ENCODE measurements around the gene SPP1. TPM values are rescaled to one million over a fixed set of nuclear protein-coding genes. Genes with fewer than 3 reads are reported as not detected.

Gene SPP1
- total RNA-seq (2022) (1,002 and 1,878 TPM in 2 replicates), Bru-seq, nascent RNA (percentile 99 among the genes with signal in this experiment), BruChase-seq, experiment 1, labeled RNA remaining after a 6-hour chase (percentile 99 among the genes with signal in this experiment), BruChase-seq, experiment 2, labeled RNA remaining after a 2-hour chase (percentile 94 among the genes with signal in this experiment)
- long read RNA-seq, transcript SPP1-203 (7 exons, 1,473 nt): major isoform, 3,048 of 4,308 reads
- long read RNA-seq, transcript SPP1-202 (6 exons, 1,196 nt): minor isoform, 43 of 4,308 reads
- long read RNA-seq, transcript SPP1-201 (6 exons, 1,581 nt): minor isoform, 1,079 of 4,308 reads
- long read RNA-seq, partial matches to known transcripts: 100 of 4,308 reads
- long read RNA-seq, other reads (novel, unspliced or antisense): 32 of 4,308 reads

DNA sequence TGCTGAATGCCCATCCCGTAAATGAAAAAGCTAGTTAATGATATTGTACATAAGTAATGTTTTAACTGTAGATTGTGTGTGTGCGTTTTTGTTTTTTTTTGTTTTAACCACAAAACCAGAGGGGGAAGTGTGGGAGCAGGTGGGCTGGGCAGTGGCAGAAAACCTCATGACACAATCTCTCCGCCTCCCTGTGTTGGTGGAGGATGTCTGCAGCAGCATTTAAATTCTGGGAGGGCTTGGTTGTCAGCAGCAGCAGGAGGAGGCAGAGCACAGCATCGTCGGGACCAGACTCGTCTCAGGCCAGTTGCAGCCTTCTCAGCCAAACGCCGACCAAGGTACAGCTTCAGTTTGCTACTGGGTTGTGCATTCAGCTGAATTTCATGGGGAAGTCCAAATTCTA, at the start of gene SPP1:
TSS of gene SPP1 (plus strand) at position 249 of the 400 bp plus-strand sequence. CDS start 1,182 bp downstream, outside the sequence.
- peak within 1 kb of the TSS; percentile 69 for H3K4me3 Mint-ChIP-seq (ENCODE audit: low read depth, unreplicated experiment)
- intact Hi-C loops (cut with micrococcal nuclease; ENCODE audit: unreplicated experiment): no loop called here

GRCh38 chr4:87926554-87927098, 48.9 kb upstream of the SPP1 start:
- DNase-seq: no peak
- H3K27ac Mint-ChIP-seq (ENCODE audit: unreplicated experiment): no peak overlapping the region
- no peak for TF ChIP-seq CTCF (IDR thresholded peaks at IDR 0.05; ENCODE audit: unreplicated experiment)
- H3K9me3 Mint-ChIP-seq (ENCODE audit: low read depth, unreplicated experiment): peaks cover 2% of the 10 kb centered on the region
- no TSS peak for BruUV-seq (replicated peaks)
- intact Hi-C loops (cut with micrococcal nuclease; ENCODE audit: unreplicated experiment): no loop called here
- H3K4me1 Mint-ChIP-seq (ENCODE audit: low read depth, unreplicated experiment): no peaks in the 10 kb centered on the region
- no peaks in the 10 kb centered on the region for H3K36me3 Mint-ChIP-seq (ENCODE audit: insufficient read depth, unreplicated experiment)
- no peaks in the 10 kb centered on the region for H3K27me3 Mint-ChIP-seq (ENCODE audit: unreplicated experiment)
- no peak overlapping the region for H3K4me3 Mint-ChIP-seq (ENCODE audit: low read depth, unreplicated experiment)
- CTCF ChIA-PET: no interaction called here

More for the DNA sequence above, at the start of gene SPP1:
- DNase-seq: peak; percentile 76
- Mint-ChIP-seq H3K36me3 (ENCODE audit: insufficient read depth, unreplicated experiment) (peaks cover 47% of the 10 kb centered on the region), H3K4me1 (ENCODE audit: low read depth, unreplicated experiment) (peaks cover 11% of the 10 kb centered on the region), H3K9me3 (ENCODE audit: low read depth, unreplicated experiment) (no peaks in the 10 kb centered on the region), H3K27ac (ENCODE audit: unreplicated experiment) (peak within 1 kb of the TSS; percentile 83), H3K27me3 (ENCODE audit: unreplicated experiment) (no peaks in the 10 kb centered on the region)
- no peak for TF ChIP-seq CTCF (IDR thresholded peaks at IDR 0.05; ENCODE audit: unreplicated experiment)
- CTCF ChIA-PET: interaction anchor here (0.8 to 3.2 kb wide), 3 partner anchors 18 to 122 kb away, joined by 3 to 26 read pairs (median 3); no protein-coding TSS in a partner anchor
- BruUV-seq (replicated peaks): no TSS peak

GRCh38 chr4:87930629-87931028, 44.9 kb upstream of the SPP1 start:
- no TSS peak for BruUV-seq (replicated peaks)
- no peak overlapping the region for H3K4me3 Mint-ChIP-seq (ENCODE audit: low read depth, unreplicated experiment)
- no peak for TF ChIP-seq CTCF (IDR thresholded peaks at IDR 0.05; ENCODE audit: unreplicated experiment)
- H3K9me3 Mint-ChIP-seq (ENCODE audit: low read depth, unreplicated experiment): peaks cover 2% of the 10 kb centered on the region
- no peaks in the 10 kb centered on the region for H3K4me1 Mint-ChIP-seq (ENCODE audit: low read depth, unreplicated experiment)
- no peaks in the 10 kb centered on the region for H3K36me3 Mint-ChIP-seq (ENCODE audit: insufficient read depth, unreplicated experiment)
- no peaks in the 10 kb centered on the region for H3K27me3 Mint-ChIP-seq (ENCODE audit: unreplicated experiment)
- CTCF ChIA-PET: no interaction called here
- no peak overlapping the region for H3K27ac Mint-ChIP-seq (ENCODE audit: unreplicated experiment)
- intact Hi-C loops (cut with micrococcal nuclease; ENCODE audit: unreplicated experiment): no loop called here
- DNase-seq: no peak

DNA sequence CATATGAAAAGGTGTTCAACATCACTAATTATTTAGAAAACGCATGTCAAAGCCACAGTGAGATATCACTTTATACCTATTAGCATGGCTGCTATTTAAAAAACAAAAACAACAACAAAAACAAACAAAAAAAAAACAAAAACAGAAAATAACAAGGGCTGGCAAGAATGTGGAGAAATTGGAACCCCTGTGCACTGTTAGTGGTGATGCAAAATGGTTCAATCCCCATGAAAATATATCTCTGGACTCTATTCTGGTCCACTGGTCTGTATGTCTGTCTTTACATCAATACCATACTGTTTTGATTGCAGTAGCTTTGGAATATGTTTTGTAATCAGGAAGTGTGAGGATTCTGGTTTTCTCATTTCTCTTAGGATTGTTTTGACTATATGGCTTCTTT, 43.6 kb upstream of the SPP1 start:
- DNase-seq: no peak
- Mint-ChIP-seq H3K36me3 (ENCODE audit: insufficient read depth, unreplicated experiment) (no peaks in the 10 kb centered on the region), H3K9me3 (ENCODE audit: low read depth, unreplicated experiment) (peaks cover 2% of the 10 kb centered on the region), H3K4me3 (ENCODE audit: low read depth, unreplicated experiment) (no peak overlapping the region), H3K27ac (ENCODE audit: unreplicated experiment) (no peak overlapping the region), H3K27me3 (ENCODE audit: unreplicated experiment) (no peaks in the 10 kb centered on the region), H3K4me1 (ENCODE audit: low read depth, unreplicated experiment) (no peaks in the 10 kb centered on the region)
- no peak for TF ChIP-seq CTCF (IDR thresholded peaks at IDR 0.05; ENCODE audit: unreplicated experiment)
- intact Hi-C loops (cut with micrococcal nuclease; ENCODE audit: unreplicated experiment): no loop called here
- CTCF ChIA-PET: no interaction called here
- no TSS peak for BruUV-seq (replicated peaks)
